Measurements from ENCODE around the gene EDN2.

Gene EDN2

DNA sequence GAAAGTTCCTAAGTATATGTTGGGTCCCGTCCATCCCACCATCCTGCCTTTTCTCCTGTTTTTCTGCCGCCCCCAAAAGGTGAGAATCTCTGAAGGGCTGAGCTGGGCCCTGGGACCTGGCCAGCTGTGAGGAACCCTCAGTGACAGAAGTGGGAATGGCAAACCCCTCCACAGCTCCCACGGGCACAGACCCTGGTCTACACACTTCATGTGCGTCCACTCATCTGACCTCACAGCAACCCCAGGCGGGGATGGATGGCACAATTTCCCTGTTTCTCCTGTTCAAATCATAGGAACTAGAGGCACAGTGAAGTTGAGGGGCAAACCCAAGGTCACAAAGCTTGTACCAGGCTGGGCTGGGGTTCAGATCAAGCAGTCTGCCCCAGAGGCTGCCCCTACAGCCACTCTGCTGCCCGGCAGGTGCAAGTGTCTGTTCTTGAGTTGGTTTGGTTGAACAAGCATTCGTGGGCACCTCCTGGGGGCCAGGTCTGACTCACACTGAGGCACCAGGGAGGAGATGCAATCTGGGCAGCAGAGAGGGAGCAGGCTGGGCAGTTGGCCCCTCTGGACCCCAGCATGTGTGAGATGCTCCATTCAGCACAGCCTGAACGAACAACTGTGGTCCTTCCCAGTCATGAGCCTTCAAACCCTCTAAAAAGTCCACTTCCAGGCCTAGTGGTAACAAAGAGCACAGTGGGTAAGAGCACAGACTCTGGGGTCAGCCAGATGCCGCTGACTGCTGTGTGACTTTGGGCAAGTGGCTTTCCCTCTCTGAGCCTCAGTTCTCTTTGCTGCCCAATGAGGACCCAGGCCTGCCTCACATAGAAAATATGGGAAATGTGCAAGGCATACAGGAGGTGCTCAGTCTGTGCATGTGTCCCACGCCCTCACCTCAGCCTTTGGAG is 4.0 kb downstream of the EDN2 start:
- no peak for DNase-seq (ENCODE audit: low read depth)
- TF ChIP-seq CTCF (IDR thresholded peaks at IDR 0.05; ENCODE audit: low read length, missing control alignments): no peak
- H3K4me3 ChIP-seq (replicated peaks; ENCODE audit: low read depth, low read length): no peak overlapping the region

DNA sequence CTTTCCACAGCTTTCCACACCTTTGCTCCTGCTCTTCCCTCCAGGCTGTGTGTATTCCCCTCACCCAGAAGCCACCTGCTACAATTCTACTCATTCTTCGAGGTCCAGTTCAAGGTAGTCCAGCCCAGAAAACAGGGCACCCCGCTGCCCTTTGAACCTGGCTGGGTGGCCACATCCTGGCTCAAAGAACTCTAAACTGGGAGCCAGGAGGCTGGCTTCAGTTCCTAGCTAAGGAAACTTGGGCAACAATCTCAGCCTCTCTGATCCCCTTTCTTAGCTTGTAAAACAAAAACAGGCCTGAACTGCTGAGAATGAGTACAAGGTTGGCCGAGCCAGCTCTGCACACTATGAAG is 4.7 kb downstream of the EDN2 start:
- no peak for TF ChIP-seq CTCF (IDR thresholded peaks at IDR 0.05; ENCODE audit: low read length, missing control alignments)

DNA sequence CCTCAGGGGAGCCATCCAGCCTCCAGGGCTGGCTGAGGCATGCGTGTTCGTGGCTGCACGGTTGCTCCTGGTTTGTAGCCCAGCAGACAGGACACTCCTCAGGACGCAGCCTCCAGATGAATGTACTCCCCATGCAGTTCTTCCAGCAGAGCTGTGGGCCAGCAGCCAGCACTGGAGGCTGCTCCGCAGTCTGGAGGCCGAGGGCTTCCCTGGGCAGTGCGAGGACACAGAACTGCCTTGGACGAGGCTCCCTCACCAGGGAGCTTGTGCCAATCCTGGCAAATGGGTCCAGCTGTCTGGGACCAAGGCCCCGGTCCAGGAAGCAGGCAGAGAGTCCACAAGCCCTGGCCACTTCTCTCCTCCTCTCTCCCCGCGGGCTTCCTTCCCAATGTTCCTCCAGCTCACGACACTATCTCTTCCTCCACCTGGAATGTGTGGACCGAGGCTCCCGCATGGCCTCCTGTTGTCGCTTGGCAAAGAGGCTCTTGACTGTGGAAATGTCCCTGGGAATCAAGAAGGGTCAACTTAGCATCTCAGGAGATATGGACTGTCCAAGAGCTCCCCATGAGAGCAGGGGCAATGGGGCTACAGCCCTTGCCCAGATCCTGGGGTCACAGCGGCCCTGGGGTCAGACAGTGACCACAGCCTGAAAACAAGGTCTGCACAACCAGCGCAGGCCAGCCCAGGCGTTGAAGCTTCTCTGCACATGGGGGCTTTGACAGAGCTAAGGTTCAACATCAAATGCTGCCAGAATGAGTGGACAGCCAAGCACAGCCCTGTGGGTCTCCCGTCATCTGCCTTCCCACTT is 5.3 kb downstream of the EDN2 start:
- H3K4me3 ChIP-seq (replicated peaks; ENCODE audit: low read depth, low read length): no peak overlapping the region
- TF ChIP-seq CTCF (IDR thresholded peaks at IDR 0.05; ENCODE audit: low read length, missing control alignments): no peak
- peak; percentile 85 for DNase-seq (ENCODE audit: low read depth)

More for the DNA sequence above, 4.7 kb downstream of the EDN2 start:
- no peak overlapping the region for H3K4me3 ChIP-seq (replicated peaks; ENCODE audit: low read depth, low read length)
- no peak for DNase-seq (ENCODE audit: low read depth)

- no peak for DNase-seq (ENCODE audit: low read depth)
- TF ChIP-seq CTCF (IDR thresholded peaks at IDR 0.05; ENCODE audit: low read length, missing control alignments): no peak
- H3K4me3 ChIP-seq (replicated peaks; ENCODE audit: low read depth, low read length): no peak overlapping the region
Observed at GRCh38 chr1:41478118-41478748, 6.2 kb downstream of the EDN2 start.

GRCh38 chr1:41476807-41477361 is 7.6 kb downstream of the EDN2 start:
- no peak for TF ChIP-seq CTCF (IDR thresholded peaks at IDR 0.05; ENCODE audit: low read length, missing control alignments)
- DNase-seq (ENCODE audit: low read depth): no peak
- H3K4me3 ChIP-seq (replicated peaks; ENCODE audit: low read depth, low read length): no peak overlapping the region

- TF ChIP-seq CTCF (IDR thresholded peaks at IDR 0.05; ENCODE audit: low read length, missing control alignments): peak; percentile 9
- no peak overlapping the region for H3K4me3 ChIP-seq (replicated peaks; ENCODE audit: low read depth, low read length)
- DNase-seq (ENCODE audit: low read depth): no peak
Observed at GRCh38 chr1:41475859-41476567, 8.5 kb downstream of the EDN2 start.
